EH (cell line): ENCODE results near the gene ZNF83.
"Not testable (repeated sequence)": the region's sequence is repeated elsewhere in the genome, so short reads cannot be mapped to it uniquely, and the experiment has no call there.

Source experiments
- DNase-seq: peaks from one replicate; pipeline ENCODE4 v3.0.0-alpha.2; 2015; ENCODE audit warnings: low read depth

The ZNF83 gene

DNA sequence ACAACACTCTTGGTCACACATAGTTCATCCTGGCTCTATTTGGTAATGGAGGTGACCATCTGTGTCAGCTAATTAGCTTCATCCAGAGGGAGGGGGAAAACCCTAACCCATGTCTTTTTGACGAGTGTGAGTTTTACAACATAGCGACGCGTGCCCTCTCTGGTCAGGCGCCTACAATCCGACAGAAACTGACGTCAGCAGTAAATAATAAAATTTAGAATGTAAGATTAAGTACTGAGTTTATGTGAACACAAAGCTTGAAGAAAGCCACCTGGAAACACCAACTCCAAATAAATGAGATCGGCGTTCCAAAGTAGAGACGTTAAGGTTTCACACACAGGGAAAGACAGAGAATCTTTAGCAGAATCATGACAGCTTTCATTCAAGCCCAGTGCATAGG is 1.8 kb upstream of the ZNF83 start:
- no peak for DNase-seq

DNA sequence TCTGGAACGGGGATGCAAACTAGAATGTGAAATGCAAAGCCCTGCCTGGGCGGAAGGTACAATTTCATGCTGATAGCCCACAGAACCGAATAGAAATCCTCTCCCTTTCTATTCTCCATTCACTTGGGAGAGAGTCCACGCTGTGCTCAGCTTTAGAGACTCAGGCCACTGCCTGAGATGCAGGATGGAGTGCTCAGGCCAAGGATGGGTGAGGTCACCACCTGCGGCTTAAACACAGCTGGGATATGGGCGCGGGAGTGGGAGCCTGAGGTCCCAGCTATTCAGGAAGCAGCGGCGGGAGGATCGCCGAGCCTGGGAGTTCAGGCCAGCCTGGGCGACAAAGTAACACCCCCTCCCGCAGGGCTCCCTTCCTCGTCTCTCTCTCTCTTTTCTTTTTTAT is 446 bp upstream of the ZNF83 start:
- DNase-seq, result no peak

DNA sequence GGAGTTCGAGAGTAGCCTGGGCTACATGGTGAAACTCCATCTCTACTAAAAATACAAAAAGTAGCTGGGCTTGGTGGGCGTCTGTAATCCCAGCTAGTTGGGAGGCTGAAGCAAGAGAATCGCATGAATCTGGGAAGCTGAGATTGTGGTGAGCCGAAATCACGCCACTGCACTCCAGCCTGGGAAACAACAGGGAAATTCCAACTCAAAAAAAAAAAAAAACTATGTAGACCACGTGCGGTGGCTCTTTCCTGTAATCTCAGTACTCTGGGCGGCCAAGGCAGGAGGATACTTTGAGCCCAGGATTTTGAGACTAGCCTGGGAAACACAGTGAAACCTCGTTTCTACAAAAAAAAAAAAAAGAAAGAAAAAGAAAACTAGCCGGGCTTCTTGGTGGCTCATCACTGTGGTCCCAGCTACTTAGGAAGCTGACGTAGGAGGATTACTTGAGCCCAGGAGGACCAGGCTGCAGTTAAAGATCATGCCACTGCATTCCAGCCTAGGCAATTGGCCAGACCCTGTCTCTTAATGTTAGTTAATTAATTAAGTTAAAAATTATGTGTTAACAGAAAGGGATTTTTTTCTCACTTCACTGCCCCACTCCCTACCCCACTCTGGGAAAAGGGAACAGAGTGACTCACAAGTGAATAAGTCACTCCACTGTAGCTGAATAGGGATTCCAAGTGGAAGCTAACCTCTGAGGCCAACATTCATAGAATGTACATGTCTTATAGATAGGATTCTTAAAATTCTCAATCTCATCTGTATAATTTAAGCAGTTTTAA is 2.2 kb downstream of the ZNF83 start:
- DNase-seq, result peak; percentile 9

DNA sequence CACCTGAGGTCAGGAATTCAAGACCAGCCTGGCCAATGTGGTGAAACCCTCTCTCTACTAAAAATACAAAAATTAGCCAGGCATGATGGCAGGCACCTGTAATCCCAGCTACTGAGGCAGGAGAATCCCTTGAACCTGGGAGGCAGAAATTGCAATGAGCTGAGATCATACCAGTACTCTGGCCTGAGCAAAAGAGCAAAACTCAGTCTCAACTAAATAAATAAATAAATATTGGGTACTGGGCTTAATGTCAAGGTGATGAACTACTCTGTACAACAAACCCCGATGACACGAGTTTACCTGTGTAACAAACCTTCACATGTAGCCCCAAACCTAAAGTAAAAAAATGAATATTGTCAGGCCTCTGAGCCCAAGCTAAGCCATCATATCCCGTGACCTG is 10.7 kb downstream of the ZNF83 start:
- not testable (repeated sequence) for DNase-seq

DNA sequence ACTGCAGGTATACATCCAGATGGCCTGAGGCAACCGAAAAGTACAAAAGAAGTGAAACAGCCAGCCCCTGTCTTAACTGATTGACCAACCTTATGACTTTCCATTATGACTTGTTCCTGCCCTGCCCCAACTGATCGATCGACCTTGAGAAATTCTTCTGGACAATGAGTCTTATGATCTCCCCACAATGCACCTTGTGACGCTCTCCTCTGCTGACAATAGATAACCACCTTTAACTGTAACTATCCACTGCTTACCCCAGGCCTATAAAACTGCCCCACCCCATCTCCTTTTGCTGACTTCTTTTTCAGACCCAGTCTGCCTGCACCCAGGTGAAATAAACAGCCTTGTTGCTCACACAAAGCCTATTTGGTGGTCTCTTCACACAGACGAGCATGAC is 11.2 kb downstream of the ZNF83 start:
- DNase-seq, result no peak

DNA sequence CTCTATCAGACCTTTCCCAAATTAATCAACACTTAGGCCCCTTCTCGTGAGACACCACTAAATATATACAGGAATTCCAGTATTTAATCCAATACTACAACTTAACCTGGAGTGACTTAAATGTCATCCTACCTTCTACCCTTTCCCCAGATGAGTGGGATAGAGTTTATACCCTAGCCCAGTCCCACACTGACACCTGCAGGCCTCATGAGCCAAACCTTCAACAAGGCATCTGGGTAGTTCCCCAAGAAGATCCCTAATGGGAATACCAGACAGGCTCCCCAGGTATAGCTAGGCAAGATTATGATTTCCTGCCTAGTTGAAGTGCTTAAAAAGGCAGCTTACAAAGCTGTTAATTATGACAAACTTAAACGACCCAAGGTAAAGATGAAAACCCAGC is 15.9 kb downstream of the ZNF83 start:
- no peak for DNase-seq

DNA sequence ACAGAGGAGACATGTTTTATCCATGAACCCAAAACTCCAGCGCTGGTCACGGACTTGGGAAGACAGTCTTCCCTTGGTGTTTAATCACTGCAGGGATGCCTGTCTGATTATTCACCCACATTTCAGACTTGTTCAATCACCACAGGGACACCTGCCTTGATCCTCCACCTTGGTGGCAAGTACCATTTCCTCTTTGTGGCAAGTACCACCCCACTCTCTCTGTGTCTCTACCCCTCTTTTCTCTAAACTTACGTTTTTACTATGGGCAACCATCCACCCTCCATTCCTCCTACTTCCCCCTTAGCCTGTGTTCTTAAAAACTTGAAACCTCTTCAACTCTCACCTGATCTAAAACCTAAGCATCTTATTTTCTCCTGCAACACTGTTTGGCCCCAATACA is 16.8 kb downstream of the ZNF83 start:
- DNase-seq, result no peak

DNA sequence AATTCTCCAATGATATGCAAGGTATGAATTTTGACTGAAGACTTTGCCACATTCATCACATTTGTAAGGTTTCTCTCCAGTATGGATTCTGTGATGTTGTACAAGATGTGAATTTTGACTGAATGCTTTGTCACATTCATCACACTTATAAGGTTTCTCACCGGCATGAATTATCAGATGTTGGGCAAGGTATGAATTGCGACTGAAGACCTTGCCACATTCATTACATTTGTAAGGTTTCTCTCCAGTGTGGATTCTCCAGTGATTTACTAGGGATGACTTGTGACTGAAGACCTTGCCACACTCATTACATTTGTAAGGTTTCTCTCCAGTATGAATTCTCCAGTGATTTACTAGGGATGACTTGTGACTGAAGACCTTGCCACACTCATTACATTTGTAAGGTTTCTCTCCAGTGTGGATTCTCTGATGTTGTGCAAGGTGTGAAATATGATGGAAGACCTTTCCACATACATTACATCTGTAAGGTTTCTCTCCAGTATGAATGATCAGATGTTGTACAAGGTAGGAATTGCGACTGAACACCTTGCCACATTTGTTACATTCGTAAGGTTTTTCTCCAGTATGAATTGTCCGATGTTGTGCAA is 24.8 kb downstream of the ZNF83 start:
- no peak for DNase-seq

DNA sequence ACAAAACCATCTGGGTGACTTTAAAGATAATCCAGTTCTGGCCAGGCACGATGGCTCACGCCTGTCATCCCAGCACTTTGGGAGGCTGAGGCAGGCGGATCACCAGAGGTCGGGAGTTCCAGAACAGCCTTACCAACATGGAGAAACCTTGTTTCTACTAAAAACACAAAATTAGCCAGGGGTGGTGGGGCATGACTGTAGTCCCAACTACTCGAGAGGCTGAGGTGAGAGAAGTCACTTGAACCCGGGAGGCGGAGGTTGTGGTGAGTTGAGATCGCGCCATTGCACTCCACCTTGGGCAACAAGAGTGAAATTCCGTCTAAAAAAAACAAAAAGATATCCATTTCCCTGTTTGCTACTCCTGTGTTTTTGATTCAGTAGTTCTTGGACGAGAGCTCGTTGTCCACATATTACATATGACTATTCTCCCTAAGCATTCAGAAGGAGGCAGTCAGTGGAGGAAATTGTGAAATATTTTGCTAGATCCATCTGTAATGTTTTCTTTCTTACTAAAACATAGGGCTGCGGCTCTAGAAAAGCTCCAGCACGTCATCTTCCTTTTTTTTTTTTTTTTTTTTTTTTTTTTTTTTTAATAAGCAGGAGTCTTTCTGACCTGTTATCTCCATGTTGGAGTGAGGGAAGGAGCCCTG is 34.5 kb downstream of the ZNF83 start:
- DNase-seq, result peak; percentile 30

DNA sequence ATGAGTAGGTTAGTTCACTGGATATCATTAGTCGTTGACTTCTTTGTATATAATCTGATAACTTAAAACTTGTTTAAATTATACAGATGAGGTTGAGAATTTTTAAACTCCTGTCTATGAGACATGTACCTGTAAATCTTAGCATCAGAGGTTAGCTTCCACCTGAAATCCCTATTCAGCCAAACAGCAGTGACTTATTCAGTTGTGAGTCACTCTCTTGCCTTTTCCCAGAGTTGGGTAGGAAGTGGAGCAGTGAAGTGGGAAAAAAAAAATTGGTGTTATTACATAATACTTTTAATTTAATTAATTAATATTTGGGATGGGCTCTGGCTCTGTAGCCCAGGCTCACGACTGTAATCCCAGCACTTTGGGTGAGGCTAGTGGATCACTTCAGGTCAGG is 35.2 kb downstream of the ZNF83 start:
- no peak for DNase-seq

DNA sequence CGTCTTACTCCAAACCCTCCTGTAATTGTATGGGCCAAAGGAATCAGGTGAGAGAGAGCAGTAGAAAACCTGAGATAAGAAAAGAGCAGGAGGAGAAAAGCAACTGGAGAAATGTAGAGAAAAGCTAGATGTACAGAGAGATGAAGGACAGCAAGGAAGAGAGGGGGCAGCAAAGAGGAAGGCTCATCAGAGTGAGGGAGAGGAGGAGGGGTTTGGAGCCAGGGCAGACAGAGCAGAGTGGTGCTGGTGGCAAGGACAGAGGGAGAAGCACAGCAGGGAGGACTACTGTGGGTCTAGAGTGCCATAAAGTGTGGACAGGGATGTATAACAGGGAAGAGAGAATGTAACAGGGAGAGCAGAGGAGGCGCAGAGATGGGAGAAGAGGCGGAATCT is 36.2 kb downstream of the ZNF83 start:
- DNase-seq, result peak; percentile 44

DNA sequence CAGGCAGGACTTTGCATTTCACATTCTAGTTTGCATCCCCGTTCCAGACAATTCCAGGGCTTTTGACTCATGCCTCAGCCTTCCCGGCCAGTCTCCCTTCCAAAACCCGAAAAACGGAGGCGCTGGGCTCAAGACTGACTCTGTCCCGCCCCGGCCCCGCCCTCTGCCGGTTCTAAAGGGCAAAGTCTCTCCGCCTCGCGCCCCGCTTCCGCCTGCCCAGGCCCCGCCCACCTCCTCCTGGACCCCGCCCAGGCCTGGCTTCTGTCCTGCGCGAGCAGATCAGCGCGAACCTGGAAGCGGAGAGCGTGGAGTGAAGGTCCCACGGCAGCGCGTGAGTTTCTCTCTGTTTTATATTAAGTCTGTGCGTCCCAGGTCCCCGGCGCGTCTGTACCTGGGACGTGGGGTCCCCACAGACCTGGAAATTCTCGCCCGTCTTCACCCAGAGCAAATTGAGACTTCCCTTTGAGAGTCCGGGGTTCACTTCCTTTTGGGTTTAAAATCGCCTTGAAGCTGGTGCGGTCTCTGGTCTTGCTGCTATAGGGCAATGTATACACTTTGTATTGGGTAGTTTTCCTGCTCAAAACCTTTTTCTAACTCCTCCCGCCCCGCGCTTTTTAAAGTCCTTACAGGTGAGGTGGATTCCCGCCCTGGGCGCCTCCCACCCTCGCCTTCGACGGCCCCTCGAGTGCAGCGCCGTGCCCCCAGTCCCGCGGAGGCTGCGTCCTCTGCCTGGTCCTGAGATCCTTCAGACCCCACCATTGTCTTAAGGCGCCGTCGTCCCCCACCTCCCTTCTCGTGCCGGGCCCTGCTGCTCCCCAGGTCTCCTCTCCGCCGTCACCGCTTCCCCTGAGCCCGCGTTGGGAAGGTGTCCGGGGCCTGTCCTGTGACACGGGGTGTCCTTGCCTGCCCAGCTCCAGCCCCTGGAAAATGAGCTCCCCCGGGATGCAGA is 36.9 kb downstream of the ZNF83 start:
- DNase-seq, result peak; percentile 94

DNA sequence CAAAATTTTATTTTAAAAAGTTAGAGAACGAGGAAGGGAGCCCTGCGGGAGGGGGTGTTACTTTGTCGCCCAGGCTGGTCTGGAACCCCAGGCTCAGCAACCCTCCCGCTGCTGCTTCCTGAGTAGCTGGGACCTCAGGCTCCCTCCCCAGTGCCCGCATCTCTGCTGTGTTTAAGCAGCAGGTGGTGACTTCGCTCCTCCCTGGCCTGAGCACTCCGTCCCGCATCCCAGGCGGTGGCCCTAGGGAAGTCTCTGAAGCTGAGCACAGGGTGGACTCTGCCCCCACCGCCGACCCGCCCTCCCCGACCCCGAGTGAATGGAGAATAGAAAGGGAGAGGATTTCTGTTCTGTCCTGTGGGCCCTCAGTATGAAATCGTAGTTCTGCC is 37.5 kb downstream of the ZNF83 start:
- no peak for DNase-seq

DNA sequence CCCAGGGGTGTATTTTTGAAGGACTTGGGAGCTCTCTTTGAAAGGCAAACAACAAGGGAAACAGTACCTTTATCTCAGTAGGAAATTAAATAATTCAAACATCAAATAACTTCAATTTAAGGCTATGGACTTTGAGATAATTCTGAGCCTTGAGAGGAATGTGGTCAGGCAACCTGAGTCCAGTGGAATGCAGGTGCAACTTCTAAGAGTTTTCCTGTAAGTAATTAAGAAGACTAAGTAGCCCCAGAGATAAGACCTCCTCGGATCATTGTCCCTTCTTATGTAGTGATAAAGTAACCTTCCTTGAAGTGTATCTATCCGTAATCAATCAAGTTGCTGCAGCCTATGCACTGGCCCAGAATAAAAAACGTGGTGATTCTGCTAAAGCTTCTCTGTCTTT is 38.9 kb downstream of the ZNF83 start:
- DNase-seq, result no peak

DNA sequence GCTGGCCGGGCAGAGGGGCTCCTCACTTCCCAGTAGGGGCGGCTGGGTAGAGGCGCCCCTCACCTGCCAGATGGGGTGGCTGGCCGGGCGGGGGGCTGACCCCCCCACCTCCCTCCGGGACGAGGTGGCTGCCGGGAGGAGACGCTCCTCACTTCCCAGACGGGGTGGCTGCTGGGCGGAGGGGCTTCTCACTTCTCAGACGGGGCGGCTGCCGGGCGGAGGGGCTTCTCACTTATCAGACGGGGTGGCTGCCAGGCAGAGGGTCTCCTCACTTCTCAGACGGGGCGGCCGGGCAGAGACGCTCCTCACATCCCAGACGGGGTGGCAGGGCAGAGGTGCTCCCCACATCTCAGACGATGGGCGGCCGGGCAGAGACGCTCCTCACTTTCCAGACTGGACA is 44.7 kb downstream of the ZNF83 start:
- not testable (repeated sequence) for DNase-seq

DNA sequence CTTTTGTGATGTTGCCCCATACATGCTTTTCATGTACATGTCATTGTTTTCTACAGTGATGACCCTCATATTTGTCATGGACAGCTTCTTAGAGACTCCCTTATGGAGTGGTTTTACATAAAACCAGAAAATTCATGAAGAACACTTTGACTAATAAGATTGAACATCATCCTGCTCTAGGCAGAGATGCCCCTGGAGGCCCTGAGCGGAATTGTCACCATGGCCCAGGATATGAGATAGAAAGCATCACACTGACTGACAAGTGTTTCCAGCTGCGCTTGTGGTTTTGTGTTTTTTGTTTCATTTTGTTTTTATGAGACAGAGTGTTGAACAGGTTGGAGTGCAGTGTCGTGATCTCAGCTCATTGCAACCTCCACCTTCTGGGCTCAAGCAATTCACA is 45.9 kb downstream of the ZNF83 start:
- no peak for DNase-seq

DNA sequence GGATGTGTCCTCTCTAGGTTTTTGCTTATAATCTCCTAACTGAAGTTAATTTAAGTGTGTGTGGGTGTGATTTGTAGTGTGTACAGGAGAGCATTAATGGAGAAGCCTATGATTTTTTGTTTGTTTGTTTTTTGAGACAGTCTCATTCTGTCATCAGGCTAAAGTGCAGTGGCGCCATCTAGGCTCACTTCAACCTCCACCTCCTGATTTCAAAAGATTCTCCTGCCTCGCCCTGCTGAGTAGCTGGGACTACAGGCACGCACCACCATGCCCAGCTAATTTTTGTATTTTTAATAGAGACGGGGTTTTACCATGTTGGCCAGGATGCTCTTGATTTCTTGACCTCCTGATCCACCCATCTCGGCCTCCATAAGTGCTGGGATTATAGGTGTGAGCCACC is 47.4 kb downstream of the ZNF83 start:
- no peak for DNase-seq

DNA sequence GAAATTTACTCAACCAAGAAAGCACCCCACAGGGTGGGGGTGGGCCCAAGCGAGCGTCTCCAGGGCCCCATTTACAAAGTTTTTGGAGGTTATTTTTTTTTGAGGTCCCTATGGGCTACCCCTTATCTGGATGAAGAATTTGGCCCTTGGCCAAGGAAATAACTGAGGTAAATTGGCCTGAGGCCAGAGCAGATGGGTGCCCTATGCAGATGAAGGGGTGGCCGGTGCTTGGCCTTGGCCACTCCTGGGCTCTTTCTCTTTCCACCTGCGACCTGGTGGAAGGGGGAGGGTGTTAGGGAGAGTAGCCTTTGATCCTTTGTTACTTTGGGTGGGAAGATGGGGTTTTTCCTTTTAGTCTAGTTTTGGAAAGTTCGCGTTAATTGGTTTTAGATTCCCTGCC is 52.6 kb downstream of the ZNF83 start:
- no peak for DNase-seq

DNA sequence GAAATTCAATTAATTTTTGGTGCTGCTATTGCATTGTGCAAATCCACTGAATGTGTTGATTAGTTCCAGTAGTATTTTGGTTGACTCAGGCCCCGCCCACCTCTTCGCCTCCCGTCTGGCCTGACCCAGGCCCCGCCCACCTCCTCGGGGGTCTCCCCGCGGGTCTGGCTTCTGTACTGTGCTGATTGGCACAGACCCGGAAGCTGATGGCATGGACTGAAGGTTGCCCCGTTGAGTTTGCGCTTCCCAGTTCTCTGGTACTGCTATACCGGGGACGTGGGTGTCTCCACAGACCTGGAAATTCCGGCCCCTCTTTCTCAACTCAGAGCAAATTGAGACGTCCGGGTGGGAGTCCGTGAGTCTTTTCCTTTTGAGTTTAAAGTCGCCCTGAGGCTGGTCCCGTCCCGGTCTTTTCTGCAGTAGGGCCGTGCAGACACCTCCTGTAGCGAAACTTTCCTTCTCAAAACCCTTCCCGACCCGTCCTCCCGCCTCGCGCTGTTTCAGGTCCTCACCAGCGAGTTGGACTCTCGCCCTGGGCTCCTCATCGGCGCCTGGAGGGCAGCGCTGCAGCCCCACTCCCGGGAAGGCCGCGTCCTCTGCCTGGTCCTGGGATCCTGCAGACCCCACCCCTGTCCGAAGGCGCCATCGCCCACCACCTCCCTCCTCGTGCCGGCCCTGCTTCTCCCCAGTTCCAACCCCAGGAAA is 53.3 kb downstream of the ZNF83 start:
- no peak for DNase-seq

DNA sequence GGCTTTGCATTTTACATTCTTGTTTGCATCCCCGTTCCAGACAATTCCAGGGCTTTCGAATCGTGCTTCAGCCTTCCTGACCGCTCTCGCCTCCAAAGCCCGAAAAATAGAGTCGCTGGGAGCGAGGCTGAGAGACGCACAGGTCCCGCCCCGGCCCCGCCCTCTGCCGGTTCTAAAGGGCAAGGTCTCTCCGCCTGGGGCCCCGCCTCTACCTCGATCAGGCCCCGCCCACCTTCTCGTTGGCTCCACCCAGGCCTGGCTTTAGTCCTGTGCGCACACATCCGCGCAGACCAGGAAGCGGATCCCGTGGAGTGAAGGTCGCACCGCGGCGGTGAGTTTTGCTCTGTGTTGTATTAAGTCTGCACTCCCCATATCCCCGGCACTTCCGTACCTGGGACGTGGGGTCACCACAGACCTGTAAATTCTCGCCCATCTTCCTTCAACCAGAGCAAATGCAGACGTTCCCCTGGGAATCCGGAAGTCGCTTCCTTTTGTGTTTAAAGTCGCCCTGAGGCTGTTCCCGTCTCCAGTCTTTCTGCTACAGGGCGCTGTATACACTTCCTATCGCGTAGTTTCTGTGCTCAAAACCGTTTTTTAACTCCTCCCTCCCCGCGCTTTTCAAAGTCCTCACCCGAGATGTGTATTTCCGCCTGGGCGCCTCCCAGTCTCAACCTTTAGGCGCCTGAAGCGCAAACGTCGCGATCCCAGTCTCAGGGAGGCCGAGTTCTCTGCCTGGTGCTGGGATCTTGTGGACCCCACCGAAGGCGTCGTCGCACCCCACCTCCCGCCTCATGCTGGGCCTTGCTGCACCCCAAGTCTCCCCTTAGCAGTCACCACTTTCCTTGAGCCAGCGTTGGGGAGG is 67.9 kb downstream of the ZNF83 start, which contains the start of gene ZNF701:
TSS of gene ZNF701 (plus strand) at position 288 of the 862 bp plus-strand sequence. CDS start 3,861 bp downstream, outside the sequence.
- DNase-seq, result peak; percentile 92

DNA sequence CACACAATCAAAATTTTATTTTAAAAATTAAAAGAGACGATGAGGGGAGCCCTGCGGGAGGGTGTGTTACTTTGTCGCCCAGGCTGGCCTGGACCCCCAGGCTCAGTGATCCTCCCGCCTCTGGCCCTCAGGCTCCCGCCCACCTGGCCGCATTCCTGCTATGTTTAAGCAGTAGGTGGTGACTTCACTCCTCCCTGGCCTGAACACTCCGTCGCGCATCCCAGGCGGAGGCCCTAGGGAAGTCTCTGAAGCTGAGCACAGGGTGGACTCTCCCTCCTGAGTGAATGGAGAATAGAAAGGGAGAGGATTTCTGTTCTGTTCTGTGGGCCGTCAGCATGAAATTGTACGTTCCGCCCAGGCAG is 68.5 kb downstream of the ZNF83 start:
- DNase-seq, result not testable (repeated sequence)
